ENCODE results near the gene DSN1.

The DSN1 gene

GRCh38 chr20:36784900-36785299 is 11.3 kb upstream of the DSN1 start:
- no peak for TF ChIP-seq CREB1 (IDR thresholded peaks at IDR 0.05; ENCODE audit: low read depth)
- TF ChIP-seq TAF1 (IDR thresholded peaks at IDR 0.05; ENCODE audit: low read depth) = no peak
- TF ChIP-seq EGR1 (IDR thresholded peaks at IDR 0.05) = no peak
- TF ChIP-seq REST (IDR thresholded peaks at IDR 0.05; ENCODE audit: low read depth) = no peak
- TF ChIP-seq TCF12 (IDR thresholded peaks at IDR 0.05; ENCODE audit: low read depth) = no peak
- no peak for TF ChIP-seq CEBPB (IDR thresholded peaks at IDR 0.05)
- TF ChIP-seq MAX (IDR thresholded peaks at IDR 0.05) = no peak
- TF ChIP-seq NFIC (IDR thresholded peaks at IDR 0.05) = no peak
- TF ChIP-seq TEAD4 (IDR thresholded peaks at IDR 0.05) = no peak
- TF ChIP-seq EP300 (IDR thresholded peaks at IDR 0.05; ENCODE audit: borderline replicate concordance) = no peak
- no peak for TF ChIP-seq RAD21 (IDR thresholded peaks at IDR 0.05; ENCODE audit: low read depth)
- no peak for TF ChIP-seq USF1 (IDR thresholded peaks at IDR 0.05)
- TF ChIP-seq FOXM1 (IDR thresholded peaks at IDR 0.05; ENCODE audit: borderline replicate concordance, low read depth) = no peak
- no peak for TF ChIP-seq ZBTB7A (IDR thresholded peaks at IDR 0.05; ENCODE audit: low read depth)
- no peak for TF ChIP-seq YY1 (IDR thresholded peaks at IDR 0.05; ENCODE audit: low read depth)

- TF ChIP-seq EGR1 (IDR thresholded peaks at IDR 0.05) (no peak), MAX (IDR thresholded peaks at IDR 0.05) (no peak), RAD21 (IDR thresholded peaks at IDR 0.05; ENCODE audit: low read depth) (no peak), YY1 (IDR thresholded peaks at IDR 0.05; ENCODE audit: low read depth) (no peak), TCF12 (IDR thresholded peaks at IDR 0.05; ENCODE audit: low read depth) (no peak), TAF1 (IDR thresholded peaks at IDR 0.05; ENCODE audit: low read depth) (no peak), TEAD4 (IDR thresholded peaks at IDR 0.05) (no peak), ZBTB7A (IDR thresholded peaks at IDR 0.05; ENCODE audit: low read depth) (no peak), CREB1 (IDR thresholded peaks at IDR 0.05; ENCODE audit: low read depth) (no peak), NFIC (IDR thresholded peaks at IDR 0.05) (no peak), USF1 (IDR thresholded peaks at IDR 0.05) (no peak), FOXM1 (IDR thresholded peaks at IDR 0.05; ENCODE audit: borderline replicate concordance, low read depth) (no peak), REST (IDR thresholded peaks at IDR 0.05; ENCODE audit: low read depth) (no peak), EP300 (IDR thresholded peaks at IDR 0.05; ENCODE audit: borderline replicate concordance) (no peak), CEBPB (IDR thresholded peaks at IDR 0.05) (no peak)
These were observed 10.6 kb upstream of the DSN1 start for GRCh38 chr20:36784116-36784515.

- TF ChIP-seq MAX (IDR thresholded peaks at IDR 0.05) (no peak), YY1 (IDR thresholded peaks at IDR 0.05; ENCODE audit: low read depth) (no peak), RAD21 (IDR thresholded peaks at IDR 0.05; ENCODE audit: low read depth) (no peak), USF1 (IDR thresholded peaks at IDR 0.05) (no peak), ZBTB7A (IDR thresholded peaks at IDR 0.05; ENCODE audit: low read depth) (no peak), FOXM1 (IDR thresholded peaks at IDR 0.05; ENCODE audit: borderline replicate concordance, low read depth) (no peak)
These were observed 6.1 kb upstream of the DSN1 start for GRCh38 chr20:36779656-36780025.

- TF ChIP-seq YY1 (IDR thresholded peaks at IDR 0.05; ENCODE audit: low read depth) (no peak), EGR1 (IDR thresholded peaks at IDR 0.05) (no peak), TCF12 (IDR thresholded peaks at IDR 0.05; ENCODE audit: low read depth) (no peak), FOXM1 (IDR thresholded peaks at IDR 0.05; ENCODE audit: borderline replicate concordance, low read depth) (no peak), RAD21 (IDR thresholded peaks at IDR 0.05; ENCODE audit: low read depth) (no peak), ZBTB7A (IDR thresholded peaks at IDR 0.05; ENCODE audit: low read depth) (no peak), CEBPB (IDR thresholded peaks at IDR 0.05) (no peak), REST (IDR thresholded peaks at IDR 0.05; ENCODE audit: low read depth) (no peak), CREB1 (IDR thresholded peaks at IDR 0.05; ENCODE audit: low read depth) (no peak)
These were observed 5.5 kb upstream of the DSN1 start for GRCh38 chr20:36778831-36779655.
